ENCODE data around the gene APOF.
"Not testable (repeated sequence)": the region's sequence is repeated elsewhere in the genome, so short reads cannot be mapped to it uniquely, and the experiment has no call there.

Gene APOF

GRCh38 chr12:56326533-56326932 is 36.1 kb downstream of the APOF start:
- peak; percentile 0 for DNase-seq

DNA sequence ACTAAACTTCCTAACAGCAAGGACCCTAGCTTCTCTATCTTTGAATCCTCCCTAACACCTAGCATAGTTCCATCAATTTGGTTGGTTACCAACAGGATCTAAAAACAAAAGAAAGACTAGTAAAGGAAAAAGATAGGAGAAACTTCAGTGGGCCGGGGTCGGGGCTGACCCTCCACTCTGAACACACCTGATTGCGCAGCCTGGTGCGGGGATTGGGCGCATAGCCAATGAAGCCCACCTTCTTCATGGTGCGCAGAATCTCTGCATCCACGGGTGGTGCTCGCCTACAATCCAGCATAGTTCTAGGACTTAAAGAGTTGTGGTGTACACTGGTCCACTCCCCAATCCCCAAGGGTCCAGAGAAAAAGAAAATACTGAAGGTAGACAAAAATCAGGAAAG is 36.5 kb downstream of the APOF start:
- DNase-seq, result peak; percentile 0

GRCh38 chr12:56324206-56324605 is 38.5 kb downstream of the APOF start:
- peak; percentile 0 for DNase-seq

DNA sequence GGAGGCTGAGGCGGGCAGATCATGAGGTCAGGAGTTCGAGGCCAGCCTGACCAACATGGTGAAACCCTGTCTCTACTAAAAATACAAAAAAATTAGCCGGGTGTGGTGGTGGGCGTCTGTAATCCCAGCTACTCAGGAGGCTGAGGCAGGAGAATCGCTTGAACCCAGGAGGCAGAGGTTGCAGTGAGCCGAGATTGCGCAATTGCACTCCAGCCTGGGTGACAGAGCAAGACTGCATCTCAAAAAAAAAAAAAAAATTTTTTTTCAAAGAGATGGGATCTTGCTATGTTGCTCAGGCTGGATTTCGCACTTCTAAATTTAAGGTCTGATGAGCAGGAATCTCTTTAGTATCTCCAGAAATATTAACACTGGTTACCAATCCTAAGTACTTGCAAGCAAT is 41.0 kb downstream of the APOF start:
- not testable (repeated sequence) for DNase-seq

DNA sequence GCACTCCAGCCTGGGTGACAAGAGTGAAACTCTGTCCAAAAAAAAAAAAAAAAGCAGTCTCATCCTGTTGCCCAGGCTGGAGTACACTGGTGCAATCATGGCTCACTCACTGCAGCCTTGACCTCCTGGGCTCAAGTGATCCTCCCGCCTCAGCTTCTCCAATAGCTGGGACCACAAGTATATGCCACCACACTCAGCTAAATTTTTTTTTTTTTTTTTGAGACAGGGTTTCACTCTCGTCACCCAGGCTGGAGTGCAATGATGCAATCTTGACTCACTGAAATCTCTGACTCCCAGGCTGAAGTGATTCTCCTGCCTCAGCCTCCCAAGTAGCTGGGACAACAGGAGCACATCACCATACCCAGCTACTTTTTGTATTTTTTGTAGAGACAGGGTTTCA is 41.6 kb downstream of the APOF start:
- peak; percentile 0 for DNase-seq

GRCh38 chr12:56317675-56318074 is 45.0 kb downstream of the APOF start:
- no peak for DNase-seq

DNA sequence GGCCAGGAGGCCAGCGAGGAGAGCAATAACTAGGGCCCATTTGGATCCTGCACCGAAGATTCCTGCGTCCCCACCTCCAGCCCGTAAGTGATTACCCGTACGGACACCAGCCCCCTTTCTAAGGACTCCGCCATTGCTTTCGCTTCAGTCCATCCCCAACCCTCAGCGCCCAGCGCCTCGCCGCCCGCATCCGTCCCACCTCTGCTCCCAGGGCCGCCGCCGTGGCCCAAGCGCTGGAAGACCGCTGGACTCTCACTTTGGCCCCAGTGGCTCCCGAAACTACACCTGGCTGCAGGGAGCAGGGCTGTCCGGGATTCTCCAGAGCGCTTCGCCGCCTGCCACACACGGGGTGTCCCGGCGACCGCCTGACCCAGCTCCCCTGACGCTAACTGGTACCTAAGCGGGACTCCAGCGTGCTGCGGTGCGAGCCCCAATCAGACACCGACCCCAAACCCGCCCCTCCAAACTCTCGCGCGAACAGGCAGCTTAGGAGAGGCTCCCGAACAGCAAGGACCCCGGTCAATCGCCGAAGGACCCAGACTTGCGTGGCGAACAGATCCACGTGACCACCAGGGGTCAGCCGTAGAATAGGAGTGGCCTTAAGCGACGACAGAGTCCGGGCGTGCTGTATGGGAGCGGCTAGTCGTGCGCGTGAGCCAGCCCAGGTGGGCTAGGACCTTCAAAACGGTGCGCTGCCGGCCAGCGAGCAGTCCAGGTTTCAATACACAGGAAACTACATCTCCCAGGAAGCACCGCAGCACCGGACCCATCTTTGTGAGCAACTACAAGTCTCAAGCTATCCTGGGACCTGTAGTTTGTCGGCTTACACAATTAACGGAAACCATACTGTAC is 46.8 kb downstream of the APOF start, which contains the start of gene CNPY2:
CNPY2 (minus strand) TSS at position 367 of the 852 bp plus-strand sequence. CDS start 771 bp downstream, outside the sequence.
- peak; percentile 100 for DNase-seq

- peak; percentile 1 for DNase-seq
Measured at GRCh38 chr12:56315249-56315621, 47.4 kb downstream of the APOF start.

GRCh38 chr12:56311003-56311402 is 51.7 kb downstream of the APOF start:
- DNase-seq, result peak; percentile 1
